Stimulated activated CD8-positive, alpha-beta memory T cell treated with anti-CD3 and anti-CD28 coated beads, Interleukin-4, amount 100 ng/mL, for 4 hours (primary cell): ENCODE results near the gene TMEM175.
"Not testable (repeated sequence)": the region's sequence is repeated elsewhere in the genome, so short reads cannot be mapped to it uniquely, and the experiment has no call there.

Experiments
- DNase-seq, 2 donors: peaks; one replicate each; pipeline ENCODE4 v3.0.0-alpha.2; 2020; ENCODE audit warnings: low read depth in 2 of 2, low spot score in 1 of 2

Gene TMEM175

DNA sequence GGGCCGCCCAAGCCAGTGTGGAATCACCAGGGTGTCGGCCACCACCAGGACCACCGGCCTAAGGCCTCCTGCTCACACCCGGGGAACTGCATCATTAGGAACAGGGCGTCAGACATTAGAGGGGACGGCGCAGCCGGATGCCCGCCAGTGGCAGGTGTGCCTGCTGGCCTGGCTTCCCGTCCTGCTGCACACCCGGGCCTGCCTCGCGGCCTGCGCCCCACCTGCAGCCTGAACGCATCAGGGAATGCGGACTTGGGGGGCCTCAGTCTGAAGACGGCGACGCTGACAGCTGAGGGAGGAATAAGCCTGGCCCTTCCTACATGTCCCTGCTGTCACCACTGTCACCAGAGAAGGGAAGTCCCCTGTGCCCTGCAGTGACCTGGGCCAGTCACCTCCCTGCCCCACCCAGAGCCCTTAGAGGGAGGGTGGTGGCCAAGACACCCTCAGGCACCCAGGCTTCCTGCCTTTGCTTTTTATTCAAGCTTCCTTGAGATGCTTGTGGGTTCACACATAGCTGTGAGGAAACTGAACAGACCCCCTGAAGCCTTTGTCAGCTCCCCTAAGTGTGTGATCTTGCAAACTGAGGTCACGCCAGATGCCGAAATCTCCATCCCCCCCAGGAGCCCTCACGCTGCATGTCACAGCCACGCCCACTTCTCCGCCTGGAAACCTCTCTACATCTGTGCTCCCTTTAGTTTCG lies 37.9 kb downstream of the TMEM175 start:
- DNase-seq: peak in 1 of 2 donors; percentile 37

DNA sequence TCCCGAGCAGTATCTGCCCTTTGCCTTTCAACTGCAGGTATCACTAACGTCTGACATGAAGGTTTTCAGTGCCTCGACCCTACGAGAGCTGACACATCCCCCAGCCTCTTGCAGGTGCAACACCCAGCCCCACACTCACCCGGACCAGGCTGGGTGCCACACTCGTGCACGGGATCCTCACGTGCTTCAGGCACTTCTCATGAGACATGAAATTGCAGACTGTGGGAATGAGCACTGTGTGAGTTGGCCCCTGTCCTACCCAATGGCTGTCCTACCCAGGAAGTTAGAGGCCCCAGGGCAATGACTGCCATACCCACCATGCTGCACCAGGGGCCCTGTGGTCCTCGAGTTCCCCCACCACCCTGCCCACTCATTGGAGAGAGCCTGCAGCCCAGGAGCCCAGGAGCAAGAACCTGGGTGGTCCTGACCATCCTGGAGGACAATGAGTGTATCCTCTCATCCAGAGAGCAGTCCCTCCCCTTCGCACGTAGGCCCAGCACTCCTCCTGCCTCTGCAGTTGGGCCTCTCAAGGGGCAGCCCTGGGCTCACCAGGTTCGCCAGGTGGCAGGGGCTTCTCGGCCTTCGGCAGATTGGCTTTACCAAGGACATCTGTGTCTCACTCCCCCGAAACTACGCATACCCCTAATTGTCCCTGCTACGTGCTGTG lies 38.7 kb downstream of the TMEM175 start:
- DNase-seq: no peak

DNA sequence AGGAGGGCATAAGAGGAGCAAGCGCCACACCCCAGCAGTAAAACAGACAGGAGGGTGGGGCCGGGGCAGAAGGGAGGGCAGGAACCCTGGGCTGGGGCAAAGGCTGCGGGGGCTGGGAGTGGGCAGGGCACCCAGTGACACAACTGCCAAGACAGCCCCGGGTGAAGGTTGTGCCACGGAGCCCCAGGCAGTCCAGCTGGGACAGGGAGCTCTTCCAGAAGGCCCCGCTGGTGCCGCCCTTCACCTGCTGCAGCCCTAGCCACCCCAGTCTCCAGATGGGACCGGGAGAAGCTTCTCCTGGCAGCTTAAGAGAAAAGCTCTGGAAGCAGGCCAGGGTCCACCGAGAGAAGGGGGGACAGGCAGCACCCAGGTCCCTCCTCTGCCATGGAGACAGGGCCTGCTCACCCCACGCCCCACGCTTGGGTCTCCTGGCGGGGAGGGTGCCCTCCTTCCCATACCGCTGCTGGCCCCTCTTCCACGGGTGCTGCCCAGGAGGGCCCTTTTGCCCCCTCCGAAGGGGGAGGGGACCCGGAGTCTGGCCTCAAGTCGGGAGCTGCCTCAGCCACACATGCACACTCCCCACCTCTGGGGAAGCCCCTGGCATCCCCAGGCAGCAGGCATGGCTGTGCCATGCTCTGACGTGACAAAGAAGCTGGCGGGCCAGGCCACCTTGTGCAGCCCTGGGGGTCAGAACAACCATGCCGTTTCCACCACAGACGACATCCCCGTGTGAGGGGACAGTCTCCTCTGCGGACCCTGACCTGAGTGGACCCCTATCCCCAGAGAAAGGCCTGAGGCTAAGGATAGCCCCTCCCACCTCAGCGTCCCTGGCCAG lies 39.6 kb downstream of the TMEM175 start:
- no peak for DNase-seq

DNA sequence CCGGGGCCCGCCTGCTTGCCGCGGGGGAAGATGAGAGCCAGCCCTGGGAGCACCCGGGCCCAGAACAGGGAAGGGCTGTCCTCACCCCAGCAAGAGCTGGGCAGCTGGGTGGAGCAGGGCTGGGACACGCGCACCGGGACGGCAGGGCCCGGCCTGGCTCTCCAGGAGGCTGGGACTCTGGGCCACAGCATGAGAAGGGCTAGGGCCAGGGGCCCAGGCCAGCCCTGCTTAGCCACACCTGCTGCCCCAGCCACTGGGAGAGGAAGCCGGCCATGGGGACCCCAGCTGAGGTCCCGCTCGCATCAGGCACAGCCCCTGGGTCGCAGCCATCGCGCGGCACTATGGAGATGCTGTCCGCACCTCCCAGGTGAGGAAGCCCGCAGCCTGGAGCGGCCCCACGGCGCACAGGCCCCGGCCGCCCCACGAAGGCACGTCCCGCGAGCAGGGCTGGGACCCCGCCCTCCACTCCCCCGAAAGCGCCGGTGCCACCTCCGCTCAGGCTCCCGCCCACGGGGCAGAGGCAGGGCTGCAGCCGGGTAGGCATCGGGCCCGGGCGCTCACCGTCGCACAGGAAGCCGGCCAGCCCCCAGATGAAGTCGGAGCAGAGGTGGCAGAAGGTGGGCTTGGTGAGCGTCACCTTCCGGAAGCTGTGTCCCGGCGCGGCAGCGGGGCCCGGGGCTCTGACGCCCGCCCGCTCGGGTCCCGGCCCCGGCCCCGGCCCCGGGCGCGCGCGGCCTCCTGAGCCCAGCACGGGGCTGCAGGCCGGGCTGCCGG lies 40.6 kb downstream of the TMEM175 start:
- peak; percentile 47 to 68 for DNase-seq

DNA sequence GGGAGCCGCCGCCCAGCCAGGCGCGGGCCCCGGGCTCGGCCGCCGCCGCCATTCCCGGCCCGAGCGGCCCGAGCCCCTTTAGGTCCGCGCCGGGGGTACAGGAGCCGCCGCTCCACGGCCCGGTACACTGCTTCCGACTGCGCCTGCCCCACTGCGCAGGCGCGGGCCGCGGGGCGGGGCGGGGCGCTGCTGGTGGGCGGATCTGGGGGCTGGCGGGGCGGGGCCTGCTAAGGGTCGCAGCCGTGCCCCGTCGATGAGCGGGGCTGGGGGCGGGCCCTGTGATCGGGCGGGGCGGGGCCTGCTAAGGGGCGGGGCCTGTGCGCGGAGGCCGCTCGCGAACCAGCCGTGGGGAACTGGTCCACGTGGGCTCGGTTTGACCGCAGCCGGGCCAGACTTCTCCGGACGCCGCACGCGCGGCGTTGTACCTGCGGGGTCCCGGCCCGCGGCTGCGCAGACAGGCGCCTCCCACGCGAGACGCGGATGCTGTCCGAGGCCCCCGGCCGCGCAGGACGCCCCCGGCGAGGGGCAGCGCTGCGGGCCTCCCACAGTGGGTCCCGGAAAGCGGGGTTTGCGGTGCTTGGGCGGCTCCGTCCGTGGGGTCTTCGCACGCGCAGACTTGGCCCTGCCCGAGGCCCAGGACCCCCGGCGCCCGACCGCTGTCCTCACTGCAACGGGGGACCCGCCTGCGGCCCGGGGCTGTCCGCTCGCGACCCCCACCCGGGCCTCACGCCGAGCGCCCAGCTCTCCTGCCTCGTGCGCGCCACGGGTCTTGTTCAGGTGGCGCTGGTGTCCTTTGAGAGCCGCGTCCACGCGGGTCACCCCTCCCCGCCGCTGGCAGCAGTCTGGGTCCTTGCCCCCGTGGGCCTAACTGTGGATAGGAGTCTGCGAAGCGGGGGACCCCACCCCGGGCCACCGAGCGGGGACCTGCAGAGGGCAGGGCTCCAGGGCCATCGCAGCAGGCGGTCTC lies 41.5 kb downstream of the TMEM175 start, which contains the start of gene DGKQ:
Gene DGKQ (minus strand): TSS at position 139 of the 967 bp plus-strand sequence. CDS start 87 bp downstream, at position 52.
- DNase-seq: peak; percentile 74 to 80

DNA sequence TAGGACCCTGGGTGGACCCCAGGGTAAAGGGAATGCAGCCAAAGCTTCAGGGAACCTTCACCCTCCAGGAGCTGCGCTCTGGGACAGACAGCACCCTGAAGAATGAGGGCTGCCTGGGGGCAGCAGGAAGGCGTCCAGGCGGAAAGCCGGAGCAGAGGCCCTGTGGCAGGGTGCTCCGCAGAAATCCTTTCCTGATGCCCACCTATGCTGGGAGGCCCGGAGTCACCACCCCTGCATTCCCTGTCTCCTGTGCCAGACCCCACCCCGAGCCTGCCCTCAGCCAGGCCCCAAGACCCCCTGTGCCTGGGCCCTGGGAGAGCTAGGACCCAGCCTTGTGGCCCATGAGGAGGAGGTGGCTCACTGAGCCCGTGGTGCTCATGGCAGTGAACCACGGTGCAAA lies 42.4 kb downstream of the TMEM175 start:
- no peak for DNase-seq

- DNase-seq: not testable (repeated sequence)
These were observed 43.8 kb downstream of the TMEM175 start for GRCh38 chr4:976016-976415.

DNA sequence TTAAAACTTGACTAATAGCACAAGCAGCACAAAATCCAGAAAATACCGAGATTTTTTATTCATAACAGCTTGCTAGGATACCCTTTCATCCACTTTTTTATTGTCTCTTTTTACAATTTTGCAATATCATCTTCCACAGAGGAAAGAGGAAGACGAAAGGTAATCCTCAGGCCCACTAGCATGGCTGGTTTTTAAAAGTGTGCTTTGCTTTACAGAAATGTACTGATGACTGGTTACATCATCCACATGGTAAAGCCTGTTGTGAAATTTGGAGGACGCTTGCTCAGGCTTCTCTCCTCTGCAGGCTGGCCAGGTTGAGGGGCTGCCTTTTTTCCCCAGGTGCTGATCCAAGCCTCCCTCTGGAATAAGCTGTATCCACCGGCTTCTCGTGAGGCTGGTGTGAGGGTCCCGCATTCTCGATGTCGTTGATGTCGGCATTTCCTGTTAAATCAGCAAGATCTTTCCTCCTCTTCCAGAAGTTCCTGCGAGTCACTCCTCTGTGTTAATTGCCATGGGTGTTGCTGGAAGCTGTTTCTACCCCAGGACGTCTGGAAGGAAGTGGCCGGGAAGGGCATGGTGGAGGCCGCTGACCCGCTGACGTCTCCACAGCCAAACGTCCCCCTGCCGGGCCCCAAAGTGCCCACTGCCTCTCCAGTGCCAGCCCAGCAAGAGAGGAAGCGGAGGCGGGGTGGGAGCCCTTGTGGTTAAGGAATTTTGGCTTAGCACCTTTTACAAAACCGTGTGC lies 46.9 kb downstream of the TMEM175 start:
- DNase-seq: no peak

GRCh38 chr4:982291-982690 lies 50.0 kb downstream of the TMEM175 start:
- DNase-seq: no peak

- DNase-seq: no peak
These were observed 50.6 kb downstream of the TMEM175 start for GRCh38 chr4:982814-983213.

- DNase-seq: no peak
These were observed 52.2 kb downstream of the TMEM175 start for GRCh38 chr4:984336-985054.

- DNase-seq: peak in 1 of 2 donors; percentile 52
These were observed 53.0 kb downstream of the TMEM175 start for GRCh38 chr4:985123-985830.

DNA sequence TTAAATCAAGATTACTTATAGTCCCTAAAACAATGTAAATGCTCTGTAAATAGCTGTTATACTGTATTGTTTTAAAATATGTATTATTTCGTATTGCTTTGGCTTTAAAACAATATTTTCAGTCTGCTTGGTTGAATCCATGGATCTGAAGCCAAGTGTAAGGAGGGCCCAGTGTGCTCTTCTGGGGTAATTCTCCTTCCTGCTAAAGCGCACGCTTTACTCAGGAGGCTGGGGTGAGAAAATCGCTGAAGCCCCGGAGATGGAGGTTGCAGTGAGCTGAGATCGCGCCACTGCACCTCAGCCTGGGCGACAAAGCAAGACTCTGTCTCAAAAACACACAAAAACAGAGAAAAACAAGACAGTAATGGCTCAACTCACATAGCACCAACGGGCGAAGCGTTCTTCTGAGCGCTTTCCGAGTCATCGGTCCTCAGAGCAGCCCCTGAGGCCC lies 54.2 kb downstream of the TMEM175 start:
- no peak for DNase-seq

DNA sequence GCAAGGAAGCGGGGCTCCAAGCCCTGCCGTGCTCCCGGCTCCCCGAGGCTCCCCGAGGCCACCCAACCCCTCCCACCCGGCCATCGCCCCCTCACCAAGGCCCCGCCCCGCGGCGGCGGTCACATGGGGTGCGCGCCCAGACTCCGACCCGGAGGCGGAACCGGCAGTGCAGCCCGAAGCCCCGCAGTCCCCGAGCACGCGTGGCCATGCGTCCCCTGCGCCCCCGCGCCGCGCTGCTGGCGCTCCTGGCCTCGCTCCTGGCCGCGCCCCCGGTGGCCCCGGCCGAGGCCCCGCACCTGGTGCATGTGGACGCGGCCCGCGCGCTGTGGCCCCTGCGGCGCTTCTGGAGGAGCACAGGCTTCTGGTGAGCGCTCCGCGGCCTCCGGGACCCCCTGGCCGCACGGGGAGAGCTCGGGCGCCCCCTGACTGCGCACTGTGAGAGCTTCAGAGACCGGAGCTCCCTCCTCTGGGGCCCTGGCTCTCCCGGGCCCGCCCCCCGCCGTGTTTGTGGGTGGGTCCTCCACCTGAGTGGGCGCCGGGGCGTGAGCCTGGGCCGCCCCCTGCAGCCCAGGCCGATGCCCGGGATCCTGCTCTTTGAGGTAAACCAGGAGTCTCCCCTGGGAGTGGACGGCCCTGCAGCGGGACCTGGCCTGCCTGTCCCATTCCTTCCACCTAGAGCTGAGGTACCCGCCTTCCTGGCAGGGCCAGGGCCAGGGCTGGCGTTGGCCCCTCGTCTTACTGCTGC lies 54.8 kb downstream of the TMEM175 start, which contains the start of gene IDUA:
Gene IDUA (plus strand): TSS at position 166 of the 745 bp plus-strand sequence. CDS start 41 bp downstream, at position 207.
- DNase-seq: peak; percentile 69 to 83

- DNase-seq: no peak
These were observed 55.6 kb downstream of the TMEM175 start for GRCh38 chr4:987624-988513.
